ENCODE results near the gene DGKB.

DGKB gene

GRCh38 chr7:14380881-14381280, 521.7 kb downstream of the DGKB start:
- TF ChIP-seq CTCF (IDR thresholded peaks at IDR 0.05; ENCODE audit: poor library complexity, severe bottlenecking), result no peak
- DNase-seq (ENCODE audit: low spot score), result no peak
- no peaks in the 10 kb centered on the region for H3K9me3 ChIP-seq (ENCODE audit: severe bottlenecking)
- ATAC-seq (ENCODE audit: low read depth), result 0 out of 3 replicates have a peak, but pooled peaks have one; percentile 28
- peaks cover 9% of the 10 kb centered on the region for H3K4me1 ChIP-seq (ENCODE audit: insufficient read depth, poor library complexity, severe bottlenecking)
- no peaks in the 10 kb centered on the region for H3K27me3 ChIP-seq (ENCODE audit: insufficient read depth, poor library complexity, severe bottlenecking)
- H3K27ac ChIP-seq (ENCODE audit: poor library complexity, severe bottlenecking), result no peak overlapping the region
- no peaks in the 10 kb centered on the region for H3K36me3 ChIP-seq (ENCODE audit: low read depth)
- H3K4me3 ChIP-seq (ENCODE audit: severe bottlenecking), result no peak overlapping the region

- H3K27me3 ChIP-seq (ENCODE audit: insufficient read depth, poor library complexity, severe bottlenecking), result no peaks in the 10 kb centered on the region
- H3K27ac ChIP-seq (ENCODE audit: poor library complexity, severe bottlenecking), result no peak overlapping the region
- no peak for DNase-seq (ENCODE audit: low spot score)
- no peaks in the 10 kb centered on the region for H3K9me3 ChIP-seq (ENCODE audit: severe bottlenecking)
- no peak for TF ChIP-seq CTCF (IDR thresholded peaks at IDR 0.05; ENCODE audit: poor library complexity, severe bottlenecking)
- H3K36me3 ChIP-seq (ENCODE audit: low read depth), result no peaks in the 10 kb centered on the region
- ATAC-seq (ENCODE audit: low read depth), result peak; percentile 24; the same call in 2 of the 3 replicates
- peaks cover 9% of the 10 kb centered on the region for H3K4me1 ChIP-seq (ENCODE audit: insufficient read depth, poor library complexity, severe bottlenecking)
- H3K4me3 ChIP-seq (ENCODE audit: severe bottlenecking), result no peak overlapping the region
These were observed 524.8 kb downstream of the DGKB start for GRCh38 chr7:14377646-14378266.

GRCh38 chr7:14376711-14377110, 525.8 kb downstream of the DGKB start:
- Histone ChIP-seq H3K4me1 (ENCODE audit: insufficient read depth, poor library complexity, severe bottlenecking) (peaks cover 9% of the 10 kb centered on the region), H3K27ac (ENCODE audit: poor library complexity, severe bottlenecking) (no peak overlapping the region), H3K27me3 (ENCODE audit: insufficient read depth, poor library complexity, severe bottlenecking) (no peaks in the 10 kb centered on the region), H3K4me3 (ENCODE audit: severe bottlenecking) (no peak overlapping the region), H3K9me3 (ENCODE audit: severe bottlenecking) (no peaks in the 10 kb centered on the region), H3K36me3 (ENCODE audit: low read depth) (no peaks in the 10 kb centered on the region)
- TF ChIP-seq CTCF (IDR thresholded peaks at IDR 0.05; ENCODE audit: poor library complexity, severe bottlenecking), result no peak
- DNase-seq (ENCODE audit: low spot score) (no peak), ATAC-seq (ENCODE audit: low read depth) (no peak)

DNA sequence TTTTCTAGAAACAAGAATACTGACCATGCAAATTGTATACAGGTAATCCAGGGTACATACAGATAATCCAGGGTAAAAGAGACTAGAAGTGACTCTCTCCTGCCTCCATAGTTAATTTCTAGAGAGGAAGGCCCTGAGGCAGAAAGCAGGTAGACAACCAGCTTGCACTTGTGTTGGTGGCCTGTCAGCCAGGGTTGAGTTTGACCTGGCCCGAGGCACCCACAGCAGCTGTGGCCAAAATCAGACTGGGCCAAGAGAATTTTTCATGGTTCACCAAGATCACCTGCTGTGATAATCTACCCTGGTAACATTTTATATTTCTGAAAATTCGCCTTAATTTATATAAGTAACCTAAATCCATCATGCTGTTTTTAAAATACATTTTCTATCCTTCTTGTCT, 526.6 kb downstream of the DGKB start:
- no peak for ATAC-seq (ENCODE audit: low read depth)
- Histone ChIP-seq H3K27me3 (ENCODE audit: insufficient read depth, poor library complexity, severe bottlenecking) (no peaks in the 10 kb centered on the region), H3K4me3 (ENCODE audit: severe bottlenecking) (no peak overlapping the region), H3K9me3 (ENCODE audit: severe bottlenecking) (no peaks in the 10 kb centered on the region), H3K27ac (ENCODE audit: poor library complexity, severe bottlenecking) (no peak overlapping the region), H3K36me3 (ENCODE audit: low read depth) (no peaks in the 10 kb centered on the region), H3K4me1 (ENCODE audit: insufficient read depth, poor library complexity, severe bottlenecking) (peaks cover 6% of the 10 kb centered on the region)
- TF ChIP-seq CTCF (IDR thresholded peaks at IDR 0.05; ENCODE audit: poor library complexity, severe bottlenecking), result no peak
- DNase-seq (ENCODE audit: low spot score), result no peak

DNA sequence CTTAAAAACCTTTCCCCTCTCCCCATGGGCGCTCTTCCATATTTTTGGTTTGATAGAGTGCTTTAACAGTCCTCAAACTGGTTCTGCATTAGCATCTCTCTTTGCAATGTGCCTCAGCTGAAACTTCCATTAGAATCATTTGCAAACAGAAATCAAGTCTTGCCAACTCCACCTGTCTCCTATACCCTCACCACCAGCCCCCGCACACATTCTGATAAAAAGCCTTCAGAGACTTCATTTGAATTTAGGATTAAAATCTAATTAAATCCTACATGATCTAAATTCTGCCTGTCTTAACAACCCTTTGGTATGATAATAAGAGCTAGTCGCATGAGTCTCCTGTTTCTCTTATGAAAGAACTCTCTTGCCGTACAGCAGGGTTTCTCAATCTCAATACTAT, 528.2 kb downstream of the DGKB start:
- ATAC-seq (ENCODE audit: low read depth), result no peak
- H3K4me3 ChIP-seq (ENCODE audit: severe bottlenecking), result no peak overlapping the region
- no peaks in the 10 kb centered on the region for H3K27me3 ChIP-seq (ENCODE audit: insufficient read depth, poor library complexity, severe bottlenecking)
- H3K9me3 ChIP-seq (ENCODE audit: severe bottlenecking), result no peaks in the 10 kb centered on the region
- TF ChIP-seq CTCF (IDR thresholded peaks at IDR 0.05; ENCODE audit: poor library complexity, severe bottlenecking), result no peak
- DNase-seq (ENCODE audit: low spot score), result no peak
- no peaks in the 10 kb centered on the region for H3K4me1 ChIP-seq (ENCODE audit: insufficient read depth, poor library complexity, severe bottlenecking)
- H3K36me3 ChIP-seq (ENCODE audit: low read depth), result no peaks in the 10 kb centered on the region
- no peak overlapping the region for H3K27ac ChIP-seq (ENCODE audit: poor library complexity, severe bottlenecking)

Measured in RWPE2 (cell line).